GM13977 (cell line): ENCODE results near the gene INHBA.
A peak's percentile ranks its signal among the peaks of the same experiment; 100 is the strongest.

Experiments used
- DNase-seq: peaks from one replicate; pipeline ENCODE4 v3.0.0; 2012; ENCODE audit warnings: low spot score
- in situ Hi-C: fragments of 300-500 bp; cut with MboI; formaldehyde crosslinking; loops from one replicate; pipeline ENCODE4 v1.12.0; 2022; ENCODE audit warnings: low sequenced_read_pairs, low pct_unique_long_range_greater_than_20kb, mixed read lengths, inconsistent platforms; ENCODE audit not compliant: unreplicated experiment
- TF ChIP-seq, protein P1 (sequence below): IDR thresholded peaks from 2 replicates; pipeline ENCODE4 v1.5.1; 2012; ENCODE audit warnings: mild to moderate bottlenecking, control low read depth; ENCODE audit not compliant: insufficient read depth; ENCODE audit errors: extremely low read depth, missing control alignments

The INHBA gene

DNA sequence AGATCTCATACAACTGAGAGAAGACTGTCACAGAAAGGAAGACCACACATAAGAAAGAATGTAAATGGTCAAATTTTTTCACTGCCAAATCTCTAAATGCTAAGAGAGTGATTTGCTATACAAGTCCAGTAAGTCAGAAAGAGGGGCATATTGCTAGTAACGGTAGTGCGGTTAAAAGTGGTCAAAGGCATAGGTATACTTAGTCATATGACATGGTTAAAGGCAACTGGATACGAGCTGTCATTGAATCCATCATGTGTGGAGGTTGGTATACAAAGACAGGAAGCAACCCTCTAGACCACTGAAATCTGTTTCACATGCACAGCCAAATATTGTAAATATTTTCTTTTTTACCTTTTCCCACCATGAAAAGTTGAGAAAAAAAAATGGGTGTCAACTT lies 4.8 kb downstream of the INHBA start:
- TF ChIP-seq, protein P1, sequence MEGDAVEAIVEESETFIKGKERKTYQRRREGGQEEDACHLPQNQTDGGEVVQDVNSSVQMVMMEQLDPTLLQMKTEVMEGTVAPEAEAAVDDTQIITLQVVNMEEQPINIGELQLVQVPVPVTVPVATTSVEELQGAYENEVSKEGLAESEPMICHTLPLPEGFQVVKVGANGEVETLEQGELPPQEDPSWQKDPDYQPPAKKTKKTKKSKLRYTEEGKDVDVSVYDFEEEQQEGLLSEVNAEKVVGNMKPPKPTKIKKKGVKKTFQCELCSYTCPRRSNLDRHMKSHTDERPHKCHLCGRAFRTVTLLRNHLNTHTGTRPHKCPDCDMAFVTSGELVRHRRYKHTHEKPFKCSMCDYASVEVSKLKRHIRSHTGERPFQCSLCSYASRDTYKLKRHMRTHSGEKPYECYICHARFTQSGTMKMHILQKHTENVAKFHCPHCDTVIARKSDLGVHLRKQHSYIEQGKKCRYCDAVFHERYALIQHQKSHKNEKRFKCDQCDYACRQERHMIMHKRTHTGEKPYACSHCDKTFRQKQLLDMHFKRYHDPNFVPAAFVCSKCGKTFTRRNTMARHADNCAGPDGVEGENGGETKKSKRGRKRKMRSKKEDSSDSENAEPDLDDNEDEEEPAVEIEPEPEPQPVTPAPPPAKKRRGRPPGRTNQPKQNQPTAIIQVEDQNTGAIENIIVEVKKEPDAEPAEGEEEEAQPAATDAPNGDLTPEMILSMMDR, result no peak
- in situ Hi-C loops, result loop anchor here (25.0 kb wide), 1 partner anchor 686 kb away; no protein-coding TSS in a partner anchor
- DNase-seq, result no peak

DNA sequence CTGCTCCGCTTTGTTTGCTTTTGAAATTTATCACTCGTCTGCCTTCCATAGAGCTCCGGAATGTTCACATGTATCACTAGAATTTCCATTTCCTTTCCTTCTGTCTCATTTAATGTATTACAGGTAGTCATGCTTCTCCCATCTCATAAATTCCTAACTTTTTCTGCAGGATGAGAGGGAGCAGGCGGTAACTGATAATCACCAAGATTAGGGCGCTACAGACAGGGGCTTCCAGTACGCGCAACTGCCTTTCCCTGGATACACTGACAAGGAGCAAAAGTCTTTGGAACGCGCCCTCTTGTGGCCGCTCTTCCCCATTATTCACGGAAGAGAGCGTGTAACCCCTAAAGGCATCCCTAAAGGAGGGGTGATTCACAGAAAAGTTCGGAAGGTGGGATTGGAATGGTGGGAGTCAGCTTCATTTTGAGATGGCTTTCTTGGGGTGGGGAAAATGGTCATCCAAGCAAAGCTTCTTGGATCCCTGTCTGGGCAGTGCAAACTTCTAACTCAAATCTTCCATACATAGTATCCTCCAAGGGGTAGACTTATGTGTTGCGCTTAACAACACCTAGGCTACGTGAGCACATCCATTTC lies 6.5 kb downstream of the INHBA start:
- TF ChIP-seq, protein P1, result peak; percentile 65
- DNase-seq, result no peak
- in situ Hi-C loops, result loop anchor here (25.0 kb wide), 1 partner anchor 684 kb away; no protein-coding TSS in a partner anchor

GRCh38 chr7:41695661-41696322 lies 7.1 kb downstream of the INHBA start:
- in situ Hi-C loops, result loop anchor here (25.0 kb wide), 1 partner anchor 683 kb away; no protein-coding TSS in a partner anchor
- TF ChIP-seq, protein P1, result no peak
- no peak for DNase-seq

- in situ Hi-C loops, result loop anchor here (25.0 kb wide), 1 partner anchor 682 kb away; no protein-coding TSS in a partner anchor
- DNase-seq, result no peak
- TF ChIP-seq, protein P1, result no peak
These were observed 8.4 kb downstream of the INHBA start for GRCh38 chr7:41694495-41694894.

DNA sequence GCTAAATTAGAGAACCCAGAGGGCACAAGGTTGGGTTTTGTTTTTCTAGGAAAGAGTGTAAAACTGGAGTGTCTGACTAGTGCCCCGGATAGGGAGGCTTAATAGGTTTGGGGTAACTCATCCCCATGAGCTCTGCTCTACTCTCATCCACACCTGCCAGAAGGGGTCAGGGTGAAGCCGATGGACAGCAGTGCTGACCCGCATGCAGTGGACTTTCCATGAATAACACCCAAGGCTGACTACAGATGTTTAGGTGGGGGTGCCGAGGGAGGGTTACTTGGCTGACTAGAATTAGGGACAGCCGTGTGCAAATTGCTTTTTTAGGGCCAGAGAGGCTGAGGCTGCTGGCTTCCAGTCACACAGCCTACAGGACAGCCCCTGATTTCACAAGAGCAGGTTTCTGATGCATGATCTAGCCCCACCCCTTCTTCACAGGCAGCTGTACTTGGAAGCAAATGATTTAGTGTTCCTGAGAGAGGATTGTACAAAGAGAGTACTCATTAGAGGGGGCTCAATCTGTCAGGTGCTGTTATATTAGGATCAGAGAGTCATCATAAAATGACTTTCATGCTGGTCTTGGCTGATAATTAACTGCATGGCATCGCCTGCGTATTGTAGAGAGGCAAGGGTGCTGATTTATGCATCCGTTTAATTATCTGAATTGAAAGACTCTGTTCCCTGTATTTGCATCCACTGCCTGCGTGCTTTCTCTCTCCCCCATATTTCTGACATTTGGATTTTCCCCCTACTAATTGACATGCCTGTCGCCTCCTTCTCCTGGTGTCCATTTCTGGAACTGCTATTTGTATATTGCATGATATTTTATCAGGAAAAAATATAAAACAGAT lies 9.5 kb downstream of the INHBA start:
- DNase-seq, result no peak
- TF ChIP-seq, protein P1, result no peak
- in situ Hi-C loops, result loop anchor here (25.0 kb wide), 1 partner anchor 681 kb away; no protein-coding TSS in a partner anchor

- in situ Hi-C loops, result loop anchor here (25.0 kb wide), 1 partner anchor 680 kb away; no protein-coding TSS in a partner anchor
- TF ChIP-seq, protein P1, result no peak
- DNase-seq, result no peak
These were observed 10.6 kb downstream of the INHBA start for GRCh38 chr7:41692251-41692650.
